Measurements from ENCODE around the gene ARHGAP24. TPM values are rescaled to one million over a fixed set of nuclear protein-coding genes. Genes with fewer than 3 reads are reported as not detected.

ARHGAP24 gene
- total RNA-seq, 1 donor from 2014 or later = 9.9 TPM

DNA sequence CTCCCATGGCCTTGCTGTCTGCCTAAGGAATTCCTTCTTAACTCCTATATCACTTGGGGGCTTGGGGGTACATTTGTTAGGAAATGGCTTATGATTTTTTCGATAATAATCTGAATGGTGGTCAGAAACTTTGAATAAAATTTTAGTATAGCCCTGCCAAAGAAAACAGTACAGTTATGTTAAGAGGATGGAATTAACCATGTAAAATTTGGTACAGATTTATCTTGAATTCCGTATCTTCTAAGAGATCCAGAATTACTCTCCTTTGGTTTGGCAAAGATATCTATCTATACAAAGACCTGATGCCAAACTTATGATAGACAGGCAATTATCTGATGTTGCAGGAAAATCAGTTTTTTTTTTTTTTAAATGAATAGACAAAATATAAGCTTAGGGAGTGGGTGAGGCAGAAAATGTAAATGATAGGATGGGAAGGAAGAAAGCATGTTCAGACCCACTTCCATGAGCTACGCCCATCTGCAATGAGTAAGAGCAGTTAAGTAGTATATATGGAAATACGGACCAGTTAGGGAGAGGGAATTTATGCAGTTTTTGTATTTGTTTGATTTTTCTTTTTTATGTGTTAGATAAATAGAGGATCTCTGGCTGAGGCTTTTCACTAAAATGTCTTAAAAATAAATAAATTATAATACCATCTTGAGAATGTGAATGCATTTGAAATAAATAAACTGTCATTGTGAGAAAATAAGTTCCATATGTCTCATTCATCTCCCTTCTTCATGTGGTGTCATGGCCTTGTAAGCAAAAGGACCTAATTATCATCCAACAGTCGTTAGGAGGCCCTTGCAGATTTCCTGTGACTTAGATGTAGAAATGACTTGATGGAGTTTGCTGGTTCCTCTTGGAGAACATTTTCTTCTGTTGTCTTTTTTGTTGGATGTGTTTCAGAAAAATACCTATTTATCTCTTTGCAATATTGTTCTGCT, 389.6 kb downstream of the ARHGAP24 start:
- no peak for TF ChIP-seq CTCF (conservative IDR thresholded peaks at IDR 0.05; ENCODE audit: low read depth, low read length)
- no peak overlapping the region for H3K4me3 ChIP-seq (ENCODE audit: low read depth, low read length)
- no peak for DNase-seq (ENCODE audit: low read depth)

GRCh38 chr4:85865256-85865655, 390.3 kb downstream of the ARHGAP24 start:
- TF ChIP-seq CTCF (conservative IDR thresholded peaks at IDR 0.05; ENCODE audit: low read depth, low read length) = no peak
- no peak for DNase-seq (ENCODE audit: low read depth)
- H3K4me3 ChIP-seq (ENCODE audit: low read depth, low read length) = no peak overlapping the region

GRCh38 chr4:85866508-85866907, 391.6 kb downstream of the ARHGAP24 start:
- H3K4me3 ChIP-seq (ENCODE audit: low read depth, low read length) = peak overlapping the region; percentile 0
- no peak for TF ChIP-seq CTCF (conservative IDR thresholded peaks at IDR 0.05; ENCODE audit: low read depth, low read length)
- DNase-seq (ENCODE audit: low read depth) = no peak

GRCh38 chr4:85867271-85867670, 392.3 kb downstream of the ARHGAP24 start:
- no peak for DNase-seq (ENCODE audit: low read depth)
- no peak overlapping the region for H3K4me3 ChIP-seq (ENCODE audit: low read depth, low read length)
- no peak for TF ChIP-seq CTCF (conservative IDR thresholded peaks at IDR 0.05; ENCODE audit: low read depth, low read length)

DNA sequence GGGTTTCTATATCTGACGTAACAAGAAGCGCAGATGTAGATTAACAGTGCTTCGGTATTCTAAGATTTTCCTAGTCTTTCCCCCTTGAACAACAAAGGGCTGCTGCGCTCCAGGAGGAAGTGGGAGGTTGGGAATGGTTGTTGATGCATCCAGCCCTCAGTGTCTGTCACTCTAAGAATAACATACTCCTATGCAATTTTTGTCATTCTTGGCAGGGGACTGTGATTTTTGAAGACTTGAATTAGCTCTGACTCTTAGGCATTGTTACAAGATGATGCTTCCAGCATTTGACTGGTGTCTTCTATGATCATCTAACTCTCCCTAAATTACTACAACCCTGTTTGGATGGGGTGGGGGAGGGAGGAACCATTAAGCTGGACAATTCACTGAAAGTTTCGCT, 394.2 kb downstream of the ARHGAP24 start:
- TF ChIP-seq CTCF (conservative IDR thresholded peaks at IDR 0.05; ENCODE audit: low read depth, low read length) = no peak
- no peak for DNase-seq (ENCODE audit: low read depth)
- H3K4me3 ChIP-seq (ENCODE audit: low read depth, low read length) = no peak overlapping the region

GRCh38 chr4:85870298-85871083, 395.5 kb downstream of the ARHGAP24 start:
- H3K4me3 ChIP-seq (ENCODE audit: low read depth, low read length) = no peak overlapping the region
- TF ChIP-seq CTCF (conservative IDR thresholded peaks at IDR 0.05; ENCODE audit: low read depth, low read length) = no peak
- no peak for DNase-seq (ENCODE audit: low read depth)

All from epithelial cell of proximal tubule (primary cell).